Activated CD8-positive, alpha-beta memory T cell treated with anti-CD3 and anti-CD28 coated beads for 24 hours (primary cell): Measurements from ENCODE around the gene SOBP.

Experiments used
- DNase-seq: peaks from one replicate; pipeline ENCODE4 v3.0.0-alpha.2; 2020

SOBP gene

DNA sequence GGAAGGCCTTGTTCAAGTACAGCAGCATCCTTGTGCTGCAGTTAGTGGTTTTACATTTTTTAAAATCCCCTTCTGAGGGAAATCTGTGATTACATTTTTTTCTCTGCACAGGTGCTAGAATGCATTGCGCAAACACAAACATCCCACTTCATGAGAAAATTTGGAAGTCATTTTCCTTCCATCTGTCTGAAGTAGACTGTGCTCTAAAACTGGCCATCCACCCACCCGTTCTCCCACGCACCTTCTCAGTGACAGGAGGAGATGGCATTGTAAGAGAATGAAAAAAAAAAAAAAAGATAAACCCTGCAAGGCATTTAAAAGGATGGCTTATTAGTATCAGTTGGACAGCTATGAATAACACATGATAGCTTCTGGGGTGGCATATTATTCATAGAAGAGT is 65.0 kb downstream of the SOBP start:
- no peak for DNase-seq

- no peak for DNase-seq
These were observed 65.5 kb downstream of the SOBP start for GRCh38 chr6:107555449-107555848.

GRCh38 chr6:107556082-107556481 is 66.2 kb downstream of the SOBP start:
- no peak for DNase-seq

- DNase-seq, result no peak
These were observed 67.8 kb downstream of the SOBP start for GRCh38 chr6:107557698-107558097.

- no peak for DNase-seq
These were observed 70.7 kb downstream of the SOBP start for GRCh38 chr6:107560657-107561056.

DNA sequence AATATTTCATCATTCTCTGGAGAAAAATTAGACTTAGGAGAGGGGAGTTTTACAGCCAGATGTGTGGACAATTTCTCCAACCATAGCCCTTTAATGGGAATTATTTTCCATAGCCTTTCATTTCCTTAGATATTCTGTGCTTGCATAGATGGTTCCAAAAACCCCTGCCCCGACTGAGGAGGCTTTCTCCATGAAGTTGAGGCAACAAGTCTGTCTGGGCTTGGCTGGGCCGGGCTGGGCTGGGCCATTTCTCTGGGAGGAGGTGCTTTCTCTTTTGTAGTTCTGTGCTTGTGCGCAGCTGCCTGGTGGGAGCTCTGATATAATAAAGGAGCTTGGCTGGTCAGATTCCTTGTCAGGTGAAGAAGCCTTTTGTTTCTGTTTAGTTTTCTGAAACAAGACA is 71.4 kb downstream of the SOBP start:
- DNase-seq, result no peak

DNA sequence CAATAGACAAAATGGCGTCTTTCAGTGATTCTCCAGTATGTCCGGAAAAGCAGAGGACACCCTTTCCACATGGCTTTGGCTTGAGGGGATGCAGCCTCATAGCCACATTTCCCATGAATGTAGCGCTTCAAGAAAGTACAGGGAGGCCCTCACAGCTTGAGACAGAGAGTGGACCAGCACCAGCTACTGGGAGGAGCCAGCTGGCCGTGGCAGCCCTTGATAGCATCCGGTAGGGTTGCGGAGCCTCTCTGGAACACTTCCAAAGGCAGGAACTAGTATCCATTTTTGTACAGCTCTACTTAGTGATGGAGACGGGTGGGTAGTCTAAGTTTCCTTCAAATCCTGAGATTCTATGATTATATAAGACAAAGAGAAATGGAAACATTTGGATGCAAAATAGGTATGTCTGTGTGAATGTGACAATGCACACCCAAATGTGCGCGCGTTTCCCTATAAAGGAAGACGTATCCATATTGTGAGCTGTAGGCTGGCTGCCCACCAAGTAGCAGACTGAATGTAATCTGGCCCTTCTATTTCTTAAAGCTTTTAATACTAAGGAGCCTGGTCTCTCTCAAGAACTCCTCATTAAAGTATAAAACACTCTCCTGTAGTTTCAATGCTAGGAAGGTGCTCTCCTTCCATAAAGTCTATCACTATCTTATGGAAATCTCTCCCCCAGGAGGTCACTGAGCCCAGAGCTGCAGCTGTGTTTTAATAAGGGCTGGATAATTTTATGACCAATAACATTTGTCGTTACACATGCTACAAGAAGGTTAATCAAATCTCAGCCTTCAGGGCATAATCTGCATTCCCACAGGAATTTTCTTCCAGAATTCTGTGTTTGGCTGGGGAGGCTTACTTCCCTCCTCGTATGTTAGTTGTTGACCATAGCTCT is 74.0 kb downstream of the SOBP start:
- DNase-seq, result no peak

DNA sequence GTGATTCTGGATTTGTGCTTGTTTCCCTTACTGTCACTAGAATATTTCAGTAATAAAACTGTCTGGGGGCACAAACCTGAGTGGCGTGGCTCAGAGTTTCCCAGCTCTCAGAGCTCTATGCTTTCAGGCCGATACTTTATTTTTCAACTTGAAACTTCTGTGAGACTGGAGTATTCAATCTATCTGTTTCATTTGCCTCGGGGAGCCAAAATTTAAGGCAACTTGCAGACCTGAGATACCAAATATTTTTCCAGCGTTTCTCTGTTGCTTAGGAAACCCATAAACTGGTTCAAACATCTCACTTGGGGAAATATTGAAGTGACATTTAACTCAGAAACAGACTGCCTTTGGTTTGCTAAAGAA is 74.7 kb downstream of the SOBP start:
- DNase-seq, result no peak

- no peak for DNase-seq
These were observed 75.3 kb downstream of the SOBP start for GRCh38 chr6:107565165-107565723.

GRCh38 chr6:107567643-107568042 is 77.7 kb downstream of the SOBP start:
- DNase-seq, result no peak

DNA sequence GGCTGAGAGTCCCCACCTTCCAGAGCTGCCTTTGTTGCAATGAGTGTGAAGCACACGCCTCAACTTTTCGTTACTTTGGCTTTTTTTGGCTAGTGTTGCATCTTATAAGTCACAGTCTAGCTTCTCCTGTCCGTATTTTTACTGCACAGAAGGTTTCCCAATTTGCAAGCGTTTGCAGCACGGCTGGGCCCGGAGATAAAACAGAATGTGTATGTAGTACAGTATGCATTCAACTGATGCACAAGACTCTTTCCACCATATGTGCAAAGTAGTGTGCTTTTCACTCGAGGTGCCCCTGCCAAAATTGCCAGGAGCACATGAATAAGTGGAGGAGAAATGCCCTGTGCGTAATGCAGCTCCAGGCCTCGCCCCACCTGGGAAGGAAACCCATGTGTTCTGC is 79.6 kb downstream of the SOBP start:
- DNase-seq, result no peak

DNA sequence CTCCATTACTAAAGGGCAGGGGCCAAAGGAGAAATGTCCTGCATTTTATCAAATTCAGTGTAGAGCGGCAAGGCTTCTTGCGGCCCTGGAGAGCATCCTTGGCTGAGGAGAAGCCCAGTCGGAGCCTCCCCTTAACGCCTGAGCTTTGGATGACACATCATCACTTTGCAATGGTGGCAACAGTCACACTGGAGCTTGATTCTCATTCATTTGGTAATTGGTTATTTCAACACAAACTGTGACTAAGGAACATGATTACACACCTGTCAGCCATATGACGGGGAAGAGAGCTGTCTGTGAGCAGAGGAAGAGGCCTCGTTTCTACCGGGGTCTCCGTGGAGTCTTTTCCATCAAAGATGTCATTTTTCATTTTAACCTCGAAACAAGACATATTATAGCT is 81.4 kb downstream of the SOBP start:
- DNase-seq, result no peak

GRCh38 chr6:107572886-107573285 is 83.0 kb downstream of the SOBP start:
- no peak for DNase-seq

GRCh38 chr6:107574856-107575255 is 84.9 kb downstream of the SOBP start:
- no peak for DNase-seq

DNA sequence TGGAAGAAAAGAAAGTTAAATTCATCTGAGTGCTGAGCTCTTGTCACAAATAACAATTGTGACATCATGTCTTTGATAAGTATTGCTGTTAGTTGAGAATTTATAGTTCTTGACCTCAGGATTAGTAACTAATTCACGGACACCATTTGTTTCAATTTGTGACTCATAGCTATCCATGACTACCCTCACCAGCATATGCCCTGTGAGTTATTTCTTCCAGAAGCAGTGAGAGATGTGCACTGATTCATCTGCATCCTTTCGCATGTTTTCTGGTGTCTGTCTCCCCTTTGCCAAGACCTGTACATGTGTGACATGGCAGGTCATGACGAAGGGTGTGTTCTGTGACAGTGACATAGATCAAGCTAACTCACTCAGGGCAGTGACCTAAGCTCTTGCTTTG is 86.9 kb downstream of the SOBP start:
- DNase-seq, result no peak

DNA sequence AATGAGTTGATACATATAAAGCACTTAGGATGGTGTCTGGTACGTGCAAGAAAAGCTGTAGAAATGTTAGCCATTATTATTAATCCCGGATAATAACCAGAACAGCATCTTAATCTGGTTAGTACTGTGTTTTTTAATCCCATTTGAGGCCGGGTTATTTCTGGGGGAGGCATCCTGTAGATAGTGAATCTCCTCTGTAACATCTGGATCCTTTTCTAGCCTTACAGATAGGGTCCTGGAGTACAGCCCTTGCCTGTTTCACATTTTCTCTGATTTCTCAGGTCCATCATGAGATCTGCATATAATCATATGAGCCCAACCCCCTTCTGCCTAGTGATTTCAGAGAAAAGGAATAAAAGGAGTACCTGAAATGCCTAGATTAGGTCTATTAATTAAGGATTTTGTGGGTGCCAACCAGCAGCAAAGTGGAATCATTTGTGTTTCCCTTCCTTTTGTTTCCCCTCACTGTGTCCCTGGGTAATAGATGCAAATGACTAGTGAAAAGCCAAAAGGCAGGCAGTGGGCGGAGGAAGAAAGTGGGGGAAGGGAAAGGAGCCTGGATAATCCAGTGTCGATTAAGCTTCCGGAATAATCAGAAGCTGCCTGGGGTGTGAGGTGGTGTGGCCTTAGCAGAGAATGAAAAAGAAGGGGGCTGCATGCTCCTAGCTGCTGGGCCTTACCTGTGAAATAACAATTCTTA is 88.9 kb downstream of the SOBP start:
- DNase-seq, result no peak

- no peak for DNase-seq
These were observed 89.6 kb downstream of the SOBP start for GRCh38 chr6:107579456-107580056.

DNA sequence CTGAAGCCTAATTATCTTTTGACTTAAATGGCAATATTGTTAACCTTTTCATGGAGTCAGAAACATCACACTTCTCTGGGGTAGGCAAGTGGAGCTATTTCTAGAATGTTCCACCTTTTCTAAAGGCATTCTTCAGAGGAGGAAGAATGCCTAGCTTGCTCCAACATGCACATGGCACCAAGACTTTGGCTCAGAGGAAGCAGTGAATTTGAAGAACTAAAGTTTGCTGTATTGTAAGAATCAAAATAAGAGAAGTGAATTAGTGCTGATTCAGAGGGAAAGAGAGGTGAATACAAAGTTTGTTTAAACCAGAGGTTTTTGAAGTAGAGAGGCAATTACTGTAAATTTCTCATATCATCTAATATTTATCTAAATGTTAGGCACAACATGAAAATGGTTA is 92.2 kb downstream of the SOBP start:
- DNase-seq, result no peak

- DNase-seq, result no peak
These were observed 94.8 kb downstream of the SOBP start for GRCh38 chr6:107584726-107585125.

DNA sequence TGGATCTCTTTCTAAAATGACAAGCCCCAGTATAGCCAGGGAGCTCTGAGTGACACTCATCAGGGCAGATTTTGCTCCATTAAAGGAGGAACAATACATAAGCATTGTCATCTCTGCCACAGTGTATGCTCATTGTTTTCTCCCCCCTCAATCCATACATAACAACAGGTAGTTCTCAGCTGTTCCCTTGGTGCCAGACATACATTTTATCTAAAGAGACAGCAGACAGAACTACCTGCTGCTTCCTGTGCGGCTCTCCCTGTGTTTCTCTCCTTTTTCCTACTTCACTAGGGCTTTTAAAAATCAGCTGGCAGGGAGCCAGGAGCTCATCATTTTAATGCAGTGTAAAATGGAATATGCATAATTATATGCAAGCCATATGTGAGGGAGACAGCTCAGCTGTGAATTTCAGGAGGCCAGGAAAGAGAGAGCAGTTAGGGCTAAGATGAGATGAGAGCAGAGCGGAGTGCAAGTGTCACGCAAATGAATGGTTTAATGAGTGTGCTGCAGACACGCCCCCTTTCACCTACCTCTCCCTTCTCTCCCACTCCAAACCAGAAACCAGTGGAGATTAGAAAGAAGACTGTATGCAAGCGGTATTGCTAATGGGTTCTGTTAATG is 96.0 kb downstream of the SOBP start:
- no peak for DNase-seq

- no peak for DNase-seq
These were observed 97.5 kb downstream of the SOBP start for GRCh38 chr6:107587451-107587850.

GRCh38 chr6:107589199-107589598 is 99.3 kb downstream of the SOBP start:
- DNase-seq, result no peak

DNA sequence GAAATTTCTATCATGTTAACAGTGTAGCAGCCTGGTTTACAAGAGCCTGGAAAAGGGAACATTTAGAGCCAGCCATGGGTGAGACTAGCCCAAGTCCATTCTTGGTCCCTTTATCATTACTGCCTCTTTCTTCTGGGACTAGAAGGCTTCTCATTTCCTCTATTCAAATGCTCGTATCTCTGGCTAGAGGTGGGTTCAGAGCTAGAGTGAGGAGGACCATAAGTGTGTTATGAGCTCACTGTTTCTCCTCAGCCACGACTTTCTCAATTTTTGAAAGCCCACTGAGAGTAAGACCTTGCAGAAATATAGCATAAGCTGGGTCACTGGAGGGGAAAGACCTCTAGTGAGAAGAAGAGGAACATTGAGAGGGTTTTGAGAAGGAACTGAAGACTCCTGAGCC is 100.0 kb downstream of the SOBP start:
- DNase-seq, result no peak
